ENCODE measurements around the gene ASIC2.
"Not testable (repeated sequence)": the region's sequence is repeated elsewhere in the genome, so short reads cannot be mapped to it uniquely, and the experiment has no call there.

The ASIC2 gene

DNA sequence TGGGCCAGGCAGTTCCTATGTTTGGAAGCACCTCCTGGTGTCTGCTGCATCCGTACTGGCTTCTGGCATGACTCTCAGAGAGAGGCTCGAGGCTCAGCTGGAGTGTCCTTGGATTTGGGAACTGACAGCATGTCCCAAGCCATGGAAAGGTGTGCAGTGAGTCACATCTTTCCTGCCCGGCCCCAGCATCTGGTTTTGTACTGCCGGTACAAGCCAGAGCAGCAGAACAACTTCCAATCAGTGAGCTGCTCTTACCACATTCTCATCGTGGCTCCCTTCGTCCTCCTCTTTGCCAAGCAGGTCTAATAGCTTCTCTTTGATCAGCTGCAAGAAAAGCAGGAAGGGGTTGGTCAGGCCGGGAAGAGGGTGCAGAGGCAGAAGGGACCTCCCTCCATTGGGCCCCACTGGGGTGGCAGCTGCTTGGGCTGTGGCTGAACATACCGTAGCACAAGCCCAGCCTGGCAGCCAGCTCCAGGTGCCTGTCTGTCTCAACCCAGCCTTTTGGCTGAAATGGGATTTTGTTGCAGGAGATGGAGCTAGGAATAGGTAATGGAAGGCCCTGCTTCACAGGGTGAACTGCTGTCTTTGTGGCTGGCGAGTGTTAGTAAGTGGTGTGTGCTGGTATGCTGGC, 277.3 kb downstream of the ASIC2 start:
- DNase-seq, result no peak

DNA sequence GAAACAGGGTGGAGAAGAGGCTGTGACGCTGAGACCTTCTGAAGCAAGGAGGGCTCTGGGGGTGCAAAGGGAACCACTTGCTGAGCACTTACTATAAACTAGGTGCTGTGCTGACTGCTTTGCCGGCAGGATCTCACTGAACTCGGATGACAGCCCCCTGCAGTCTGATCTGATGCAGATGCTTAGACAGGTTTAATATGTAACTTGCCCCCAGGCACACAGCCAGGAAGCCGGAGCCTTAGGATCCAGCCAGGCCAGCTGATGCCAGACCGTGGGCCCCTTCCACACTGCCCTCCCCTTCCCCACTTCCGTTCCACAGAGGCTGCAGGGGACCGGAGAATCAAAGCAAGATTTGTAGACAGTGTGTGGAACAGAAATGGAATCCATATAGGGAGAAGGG, 278.3 kb downstream of the ASIC2 start:
- no peak for DNase-seq

DNA sequence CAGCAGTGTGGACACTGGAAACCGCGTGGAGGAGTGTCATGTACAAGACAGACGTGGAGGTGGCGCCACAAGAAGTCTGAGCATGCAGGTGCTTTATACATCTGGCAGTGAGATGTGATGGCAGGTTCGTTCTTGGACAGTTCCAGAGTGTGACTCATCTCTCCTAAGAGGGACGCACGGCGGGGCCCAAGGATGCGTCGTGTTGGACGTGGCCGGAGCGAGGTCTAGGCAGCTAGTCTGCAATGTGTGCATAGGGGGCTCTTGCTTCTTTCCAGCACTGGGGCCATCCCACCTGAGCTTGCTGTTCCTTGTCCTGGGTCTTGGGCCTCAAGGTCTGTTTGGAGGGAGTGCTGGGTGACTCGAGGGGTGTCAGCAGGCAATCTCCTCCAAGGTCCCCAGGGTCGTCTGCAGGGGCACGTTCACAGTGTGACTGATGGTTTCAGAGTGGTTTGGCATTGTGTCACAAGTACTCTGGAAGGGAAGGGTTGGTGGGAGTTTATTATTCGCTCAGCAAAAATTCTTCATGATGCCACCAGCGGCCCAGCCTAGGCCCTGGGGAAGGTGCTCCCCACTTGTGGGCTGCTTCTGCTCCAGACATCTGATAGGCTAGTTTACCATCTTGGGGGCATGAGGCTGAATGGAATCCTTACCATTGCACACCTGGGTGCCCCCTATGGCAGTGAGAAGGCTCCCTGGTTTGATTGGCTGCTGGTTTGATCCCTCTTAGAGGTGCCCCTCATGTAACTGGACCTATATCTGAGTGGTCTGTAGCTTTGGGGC, 279.3 kb downstream of the ASIC2 start:
- DNase-seq, result no peak

DNA sequence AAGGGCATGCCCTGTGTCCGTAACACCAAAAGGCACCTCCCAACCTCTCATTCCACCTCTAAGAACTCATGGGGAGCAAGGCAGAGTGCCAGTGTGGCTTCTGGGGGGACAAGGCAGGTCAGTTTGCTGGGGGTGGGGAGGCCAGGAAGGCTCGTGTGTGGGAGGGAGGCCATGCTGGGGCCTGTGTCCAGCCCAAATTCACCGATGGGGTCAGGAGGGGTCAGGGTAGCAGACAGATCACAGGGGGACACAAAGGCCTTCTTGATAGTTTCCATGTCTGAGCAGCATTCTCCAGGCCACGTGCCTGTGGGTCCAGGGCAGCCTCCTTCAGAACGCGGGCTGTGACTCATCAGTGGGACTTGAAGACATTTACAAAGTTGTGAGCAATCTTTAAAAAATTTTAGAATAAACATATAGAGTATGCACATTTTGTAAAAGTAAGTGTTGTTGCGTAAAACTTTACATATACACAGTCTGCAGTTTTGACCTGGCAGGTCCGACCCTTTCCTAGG, 280.5 kb downstream of the ASIC2 start:
- DNase-seq, result no peak

DNA sequence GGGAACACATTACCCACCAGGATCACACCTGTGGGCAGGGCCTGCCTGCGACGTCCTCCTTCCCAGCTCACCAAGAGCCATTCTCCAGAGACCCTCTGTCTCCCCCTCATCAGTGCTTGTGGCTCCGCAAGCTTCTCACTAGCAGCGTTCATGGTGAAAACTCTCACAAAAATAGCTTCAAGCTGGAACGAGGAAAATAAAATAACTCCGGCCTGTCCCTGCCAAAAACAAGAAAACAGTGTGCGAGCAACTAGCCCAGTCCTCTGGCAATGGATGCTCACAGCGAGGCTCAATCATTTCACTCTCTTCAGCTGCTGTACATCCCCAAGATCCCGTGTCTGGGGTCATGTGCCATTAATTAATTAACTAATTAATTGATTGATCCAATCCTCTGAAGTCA, 283.5 kb downstream of the ASIC2 start:
- DNase-seq, result no peak

DNA sequence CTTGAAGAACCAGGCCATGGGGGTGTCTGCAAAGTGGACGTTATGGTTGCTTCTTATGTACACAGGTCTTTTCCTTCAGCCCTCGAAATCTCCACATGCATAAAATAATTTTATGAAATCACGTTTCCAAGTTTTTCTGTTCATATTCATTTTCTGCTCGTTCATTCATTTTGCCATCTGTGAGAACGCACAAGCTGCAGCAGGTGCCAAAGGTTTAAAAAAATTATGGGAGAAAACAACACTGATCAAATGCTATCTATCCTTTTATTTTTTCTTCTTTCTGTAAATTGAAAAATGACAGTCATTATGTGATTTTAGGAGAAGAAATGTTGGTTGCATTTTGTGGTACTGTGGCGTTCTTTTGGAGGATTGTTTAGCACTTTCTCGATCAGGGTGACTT, 285.9 kb downstream of the ASIC2 start:
- no peak for DNase-seq

DNA sequence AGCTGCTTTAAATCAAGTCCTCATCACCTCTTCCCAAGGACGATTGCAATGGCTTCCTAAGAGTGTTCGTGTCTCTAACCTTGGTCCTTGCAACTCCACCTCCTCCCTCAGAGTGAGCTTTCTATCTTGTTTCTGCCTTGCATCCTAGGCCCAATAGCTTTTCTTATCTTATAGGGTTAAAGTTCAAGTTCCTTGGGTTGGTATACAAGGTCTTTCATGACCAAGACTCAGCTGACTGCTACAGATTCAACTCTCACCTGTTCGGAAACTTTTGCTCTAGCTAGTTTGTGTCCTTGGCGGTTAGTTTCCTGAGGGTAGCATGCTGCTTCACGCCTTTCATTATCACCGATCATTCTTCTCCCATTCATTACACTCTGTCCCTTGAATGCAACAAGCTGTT, 290.8 kb downstream of the ASIC2 start:
- DNase-seq, result no peak

DNA sequence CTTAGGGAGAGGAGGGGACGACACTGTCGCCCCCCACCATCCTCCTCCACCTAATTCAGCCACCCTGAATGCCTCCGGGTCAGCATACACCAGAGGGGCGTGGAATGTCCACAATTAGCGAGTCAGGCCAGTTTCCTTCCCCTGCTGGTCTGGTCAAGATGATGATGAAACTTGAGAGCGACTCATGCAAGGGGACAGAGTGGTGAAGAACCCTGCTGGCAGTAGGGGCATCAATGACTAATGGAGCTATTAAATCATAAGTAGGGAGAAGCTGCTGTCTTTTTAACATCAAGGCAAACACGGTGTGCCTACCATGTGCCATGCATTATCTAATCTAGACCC, 294.2 kb downstream of the ASIC2 start:
- peak; percentile 64 for DNase-seq

DNA sequence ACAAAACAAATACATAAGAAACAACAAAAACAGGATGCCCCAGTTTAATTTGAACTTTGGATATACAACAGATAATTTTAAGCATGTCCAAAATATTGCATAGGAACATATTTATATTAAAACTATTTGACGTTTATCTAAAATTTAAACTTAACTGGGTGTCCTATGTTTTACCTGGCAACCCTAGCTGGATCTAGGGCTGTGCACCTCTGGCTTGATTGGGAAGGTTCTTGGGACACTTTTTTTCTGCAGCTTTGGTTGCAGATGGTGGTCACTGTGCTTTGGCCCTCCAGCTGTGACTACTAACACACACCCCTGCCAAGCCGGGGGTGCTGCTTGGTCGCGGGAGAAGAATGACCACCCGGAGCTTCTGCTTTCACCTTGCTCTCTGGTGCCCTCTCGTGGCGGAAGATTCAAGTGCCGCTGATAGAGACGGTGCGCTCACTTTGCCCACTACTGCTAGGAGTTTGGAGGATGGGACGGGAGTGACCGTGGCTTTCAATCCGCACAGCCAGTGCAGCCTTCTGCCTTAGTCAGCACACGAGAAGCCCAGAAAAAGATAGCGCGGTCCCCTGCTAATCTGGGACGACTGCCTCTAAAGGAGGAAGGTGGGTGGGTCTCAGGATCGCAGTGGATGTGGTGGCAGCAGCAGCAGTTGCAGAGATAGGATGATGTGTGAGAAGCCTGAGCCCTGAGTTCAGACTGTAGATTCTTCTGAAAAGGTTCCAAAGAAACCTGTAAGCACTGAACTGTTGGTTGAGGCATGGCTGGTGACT, 294.8 kb downstream of the ASIC2 start:
- DNase-seq, result peak; percentile 77

DNA sequence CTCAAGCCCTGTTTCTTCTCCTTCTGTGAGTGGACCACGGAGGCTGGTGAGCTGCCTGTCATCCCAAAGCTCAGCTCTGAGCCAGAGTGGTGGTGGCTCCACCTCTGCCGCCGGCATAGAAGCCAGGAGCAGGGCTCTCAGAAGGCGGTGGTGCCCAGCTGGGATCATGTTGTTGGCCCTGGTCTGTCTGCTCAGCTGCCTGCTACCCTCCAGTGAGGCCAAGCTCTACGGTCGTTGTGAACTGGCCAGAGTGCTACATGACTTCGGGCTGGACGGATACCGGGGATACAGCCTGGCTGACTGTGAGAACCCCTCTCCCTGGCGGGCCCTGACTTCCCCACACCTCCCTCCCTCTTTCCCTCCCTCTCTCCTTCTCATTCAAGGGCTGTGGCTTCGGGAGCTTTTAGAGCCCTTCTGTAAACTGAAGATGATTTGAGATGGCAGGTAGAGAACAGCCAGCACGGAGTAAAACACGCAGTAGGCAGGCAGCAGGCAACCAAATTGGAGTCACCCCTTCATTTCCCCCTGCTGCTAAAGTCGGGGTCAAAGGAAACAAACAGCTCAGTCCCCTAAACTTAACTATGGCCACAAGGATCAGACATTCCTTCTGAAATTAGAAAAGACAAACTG, 297.6 kb downstream of the ASIC2 start:
- no peak for DNase-seq

DNA sequence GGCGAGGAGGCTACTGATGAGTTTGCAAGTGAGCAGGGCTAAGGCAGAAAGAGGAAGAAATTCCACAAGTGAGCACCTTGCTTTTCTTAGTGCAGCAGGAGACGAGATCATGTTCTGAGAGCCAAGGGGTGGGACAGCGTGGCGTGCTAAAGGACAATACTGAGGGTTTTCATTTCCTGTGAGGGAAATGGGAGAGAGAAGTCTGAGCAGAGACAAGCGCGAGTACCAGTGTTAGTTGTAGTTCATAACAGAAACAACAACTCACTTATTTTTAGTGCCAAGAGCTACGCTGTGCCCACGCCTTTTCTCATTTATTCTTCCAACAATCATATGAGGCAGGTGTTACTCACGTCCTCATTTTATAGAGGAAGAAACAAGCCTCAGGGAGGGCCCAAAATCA, 299.1 kb downstream of the ASIC2 start:
- DNase-seq, result no peak

DNA sequence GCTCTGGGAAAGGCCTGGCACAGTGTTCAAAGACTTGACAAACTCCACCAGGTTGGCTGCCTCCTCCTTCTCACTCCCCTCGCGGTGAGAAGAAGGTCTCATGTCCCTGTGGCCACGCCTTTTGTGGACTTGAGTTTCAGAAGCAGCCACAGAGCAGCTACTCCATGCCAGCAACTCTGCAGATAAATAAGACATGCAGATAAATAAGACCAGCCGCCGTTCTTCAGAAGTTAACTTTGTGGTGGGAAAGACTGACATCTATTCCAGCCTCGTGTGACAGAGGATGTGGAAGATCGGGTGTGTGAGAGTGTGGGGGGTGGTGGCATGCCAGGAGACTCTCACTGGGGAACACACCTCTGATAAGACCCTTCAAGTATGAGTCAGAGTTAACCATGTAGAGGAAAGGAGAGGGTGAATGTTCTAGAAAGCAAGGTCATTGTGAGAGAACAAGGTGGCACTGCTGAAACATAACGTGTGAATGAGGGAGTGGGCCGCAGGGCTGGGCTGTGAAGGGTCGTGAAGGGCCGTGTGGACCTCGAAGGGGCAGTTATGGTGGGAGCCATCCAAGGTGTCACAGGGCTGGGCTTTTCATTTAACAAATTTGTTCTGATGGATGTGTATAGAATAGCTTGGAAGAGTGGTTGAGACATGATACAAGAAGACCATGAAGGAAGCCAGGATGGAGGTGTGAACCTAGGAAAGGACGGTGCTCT, 300.6 kb downstream of the ASIC2 start:
- DNase-seq, result no peak

DNA sequence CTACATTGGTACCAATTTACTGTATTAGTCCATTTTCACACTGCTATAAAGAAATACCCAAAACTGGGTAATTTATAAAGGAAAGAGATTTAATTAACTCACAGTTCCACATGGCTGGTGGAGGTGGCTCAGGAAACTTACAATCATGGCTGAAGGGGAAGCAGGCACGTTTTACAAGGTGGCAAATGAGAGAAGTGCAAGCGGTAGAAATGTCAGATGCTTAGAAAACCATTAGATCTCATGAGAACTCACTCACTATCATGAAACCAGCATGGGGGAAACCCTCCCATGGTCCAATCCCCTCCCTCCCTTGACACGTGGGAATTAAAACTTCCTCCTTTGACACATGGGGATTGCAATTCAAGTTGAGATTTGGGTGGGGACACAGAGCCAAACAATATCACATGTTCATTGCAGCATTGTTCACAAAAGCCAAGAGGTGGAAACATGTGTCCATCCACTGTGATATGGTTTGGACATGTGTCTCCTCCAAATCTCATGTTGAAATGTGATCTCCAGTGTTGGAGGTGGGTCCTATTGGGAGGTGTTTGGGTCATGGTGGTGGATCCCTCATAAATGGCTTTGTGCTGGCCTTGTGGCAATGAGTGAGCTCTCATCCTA, 304.5 kb downstream of the ASIC2 start:
- no peak for DNase-seq

DNA sequence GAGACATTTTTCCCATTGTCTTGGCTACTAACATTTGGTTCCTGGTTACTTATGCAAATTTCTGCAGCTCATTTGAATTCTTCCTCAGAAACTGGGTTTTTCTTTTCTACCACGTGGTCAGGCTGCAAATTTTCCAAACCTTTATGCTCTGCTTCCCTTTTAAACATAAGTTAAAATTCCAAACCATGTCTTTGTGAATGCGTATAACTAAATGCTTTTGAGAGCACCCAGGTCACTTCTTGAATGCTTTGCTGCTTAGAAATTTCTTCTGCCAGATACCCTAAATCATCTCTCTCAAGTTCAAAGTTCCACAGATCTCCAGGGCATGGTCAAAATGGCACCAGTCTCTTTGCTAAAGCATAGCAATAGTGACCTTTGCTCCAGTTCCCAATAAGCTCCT, 305.2 kb downstream of the ASIC2 start:
- not testable (repeated sequence) for DNase-seq

DNA sequence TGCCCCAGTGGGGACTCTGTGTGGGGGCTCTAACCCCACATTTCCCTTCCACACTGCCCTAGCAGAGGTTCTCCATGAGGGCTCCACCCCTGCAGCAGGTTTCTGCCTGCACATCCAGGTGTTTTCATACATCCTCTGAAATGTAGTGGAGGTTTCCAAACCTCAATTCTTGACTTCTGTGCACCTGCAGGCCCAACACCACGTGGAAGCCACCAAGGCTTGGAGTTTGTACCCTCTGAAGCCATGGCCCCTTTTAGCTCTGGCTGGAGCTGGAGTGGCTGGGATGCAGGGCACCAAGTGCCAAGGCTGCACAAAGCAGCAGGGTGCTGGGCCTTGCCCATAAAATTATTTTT, 305.7 kb downstream of the ASIC2 start:
- not testable (repeated sequence) for DNase-seq

DNA sequence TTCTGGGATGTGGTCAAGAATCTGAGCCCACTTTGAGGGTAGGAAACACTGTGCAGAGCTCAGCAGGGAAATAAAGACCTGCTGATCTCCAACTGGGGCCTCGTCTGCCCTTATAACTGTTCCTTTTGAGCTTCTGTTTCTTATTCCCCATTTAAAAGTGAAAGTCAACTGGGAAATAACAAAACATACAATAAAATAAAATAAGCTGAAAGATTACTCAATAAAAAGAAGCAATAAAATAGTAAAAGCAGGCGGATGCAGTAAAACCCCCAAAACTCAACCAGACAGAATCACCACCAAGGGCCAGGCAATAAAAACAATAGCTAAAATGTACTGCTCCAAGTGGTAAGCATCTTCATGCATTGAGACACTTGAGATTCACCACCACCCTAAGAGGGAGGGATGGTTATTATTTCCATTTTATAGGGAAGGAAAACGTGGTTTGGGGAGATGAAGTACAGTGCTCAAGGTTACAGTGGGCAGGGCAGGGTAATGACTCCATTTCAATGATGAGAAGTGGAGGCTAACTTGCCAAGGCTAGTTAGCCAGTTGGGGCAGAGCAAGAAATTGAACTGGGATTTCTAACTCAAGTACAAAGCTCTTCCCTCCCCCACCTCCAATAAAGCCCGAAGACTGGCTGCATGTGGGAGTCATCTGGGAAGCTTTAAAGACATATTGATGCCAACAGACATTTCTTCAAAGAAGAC, 307.9 kb downstream of the ASIC2 start:
- DNase-seq, result no peak

DNA sequence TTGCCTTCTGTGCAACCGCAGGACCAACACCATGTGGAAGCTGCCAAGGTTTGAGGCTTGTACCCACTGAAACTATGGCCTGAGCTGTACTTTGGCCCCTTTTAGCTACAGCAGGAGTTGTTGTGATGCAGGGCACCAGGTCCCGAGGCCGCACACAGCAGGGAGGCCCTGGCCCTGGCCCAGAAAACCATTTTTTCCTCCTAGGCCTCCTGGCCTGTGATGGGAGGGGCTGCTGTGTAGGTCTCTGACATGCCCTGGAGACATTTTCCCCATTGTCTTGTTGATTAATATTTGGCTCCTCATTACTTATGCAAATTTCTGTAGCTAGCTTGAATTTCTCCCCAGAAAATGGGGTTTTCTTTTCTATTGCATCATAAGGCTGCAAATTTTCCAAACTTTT, 311.5 kb downstream of the ASIC2 start:
- not testable (repeated sequence) for DNase-seq

DNA sequence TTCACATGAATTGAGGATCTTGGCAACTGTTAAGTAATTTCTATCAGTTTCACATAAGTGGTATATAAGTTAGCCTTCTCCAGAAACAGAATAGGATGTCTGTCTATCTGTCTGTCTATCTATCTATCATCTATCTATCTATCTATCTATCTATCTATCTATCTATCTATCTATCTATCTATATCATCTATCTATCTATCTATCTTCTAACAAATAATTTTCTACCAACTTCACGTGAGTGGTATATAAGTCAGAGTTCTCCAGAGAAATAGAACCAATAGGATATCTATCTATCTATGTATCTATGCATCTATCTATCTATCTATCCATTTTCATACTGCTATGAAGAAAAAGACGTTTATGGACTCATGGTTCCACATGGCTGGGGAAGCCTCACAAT, 312.9 kb downstream of the ASIC2 start:
- no peak for DNase-seq

DNA sequence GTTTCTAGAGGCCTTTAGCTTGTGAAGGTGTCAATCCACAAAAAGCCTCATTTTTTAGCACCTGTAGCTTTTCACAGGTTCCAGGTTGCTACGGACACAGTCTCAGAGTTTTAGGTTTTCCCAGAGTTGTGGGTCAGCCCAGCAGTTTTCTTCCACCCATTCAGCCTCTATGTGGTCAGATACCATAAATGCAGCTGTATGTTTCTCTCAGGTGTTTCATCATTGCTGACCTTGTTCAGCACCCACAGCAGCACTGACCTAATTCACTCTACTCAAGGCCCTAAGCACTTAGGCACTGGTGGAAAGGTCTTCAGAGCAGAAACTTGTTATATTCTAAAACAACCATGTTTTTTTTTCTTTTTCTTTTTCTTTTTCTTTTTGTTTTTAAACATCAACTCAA, 316.5 kb downstream of the ASIC2 start:
- DNase-seq, result no peak

DNA sequence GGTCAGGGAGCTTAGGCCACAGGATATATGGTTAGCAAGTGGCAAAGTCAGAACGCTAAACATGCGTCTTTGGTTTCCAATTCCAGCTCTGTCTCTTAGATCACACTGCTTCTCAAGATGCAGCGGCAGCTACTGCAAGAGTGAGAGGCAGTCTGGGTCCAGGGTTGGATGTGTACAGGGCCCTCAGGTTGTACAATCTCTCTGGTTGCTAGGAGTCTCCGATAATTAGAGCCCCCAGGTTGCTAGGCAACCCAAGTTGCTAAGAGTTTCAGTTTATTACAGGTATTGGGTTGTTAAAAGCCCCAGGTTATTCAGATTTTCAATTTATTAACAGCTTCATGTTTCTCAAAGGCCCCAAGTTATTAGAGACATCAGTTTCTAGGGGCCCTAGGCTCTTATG, 317.0 kb downstream of the ASIC2 start:
- no peak for DNase-seq

DNA sequence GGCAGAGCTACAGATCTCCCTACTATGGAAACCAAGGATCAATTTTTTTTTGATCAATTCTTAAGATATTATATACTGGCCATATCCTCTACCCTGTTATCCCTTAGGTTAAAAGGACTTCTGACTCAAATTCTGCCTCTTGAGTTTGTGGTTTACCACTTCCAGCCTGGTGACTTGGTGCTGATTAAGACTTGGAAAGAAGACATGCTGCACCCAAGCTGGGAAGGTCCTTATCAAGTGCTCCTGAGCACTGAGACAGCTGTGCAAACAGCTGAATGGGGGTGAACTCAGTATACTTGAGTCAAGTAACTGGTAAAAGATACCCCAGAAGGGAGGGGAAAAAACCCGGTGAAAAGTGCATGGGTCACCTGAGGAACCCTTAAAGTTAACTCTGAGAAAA, 321.9 kb downstream of the ASIC2 start:
- DNase-seq, result no peak

DNA sequence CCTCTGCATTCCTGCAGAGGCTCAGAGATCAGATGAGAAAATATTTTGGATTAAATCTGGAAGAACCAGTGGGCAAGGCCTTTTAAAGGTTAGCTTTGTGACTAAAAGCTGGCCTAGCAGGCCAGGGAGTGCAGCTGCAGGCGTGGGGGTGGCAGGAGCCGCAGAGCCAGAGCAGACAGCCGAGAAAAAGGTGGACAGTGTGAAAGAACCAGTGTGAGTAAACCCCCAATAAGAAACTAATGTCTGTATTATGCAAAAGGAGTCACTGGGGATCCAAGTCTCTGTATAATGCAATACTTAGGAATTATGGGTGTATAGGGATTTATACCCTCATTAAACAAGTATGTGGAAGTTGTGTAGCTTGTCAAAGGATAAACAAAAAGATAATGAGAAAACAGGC, 322.8 kb downstream of the ASIC2 start:
- no peak for DNase-seq

Measured in suppressor macrophage treated with lipopolysaccharide for 4 hours (primary cell).